Liver (tissue), 9 donors: ENCODE results near the gene MED12L. TPM values are rescaled to one million over a fixed set of nuclear protein-coding genes. Genes with fewer than 3 reads are reported as not detected.

Source experiments
- DNase-seq: peaks from one replicate; pipeline ENCODE4 v3.0.0-alpha.2; 2017; ENCODE audit warnings: low spot score
- H3K27ac ChIP-seq, 2 donors: one replicate each; pipeline ENCODE4 v1.7.0; 2013; ENCODE audit warnings: inconsistent platforms in 2 of 2, low read length in 2 of 2, control low read depth in 1 of 2, low read depth in 1 of 2, mild to moderate bottlenecking in 1 of 2
- H3K27me3 ChIP-seq, 4 donors: one replicate each; pipeline versions ENCODE4 v1.6.1 to v1.7.0; 2013; ENCODE audit warnings: low read length in 3 of 4, inconsistent platforms in 1 of 4, mild to moderate bottlenecking in 1 of 4, moderate library complexity in 1 of 4; ENCODE audit not compliant: control insufficient read depth in 4 of 4, insufficient read depth in 4 of 4
- H3K36me3 ChIP-seq, 4 donors: one replicate each; pipeline versions ENCODE4 v1.6.1 to v1.7.0; 2013; ENCODE audit warnings: low read length in 3 of 4, mild to moderate bottlenecking in 3 of 4, low read depth in 1 of 4, moderate library complexity in 1 of 4; ENCODE audit not compliant: control insufficient read depth in 4 of 4, insufficient read depth in 3 of 4
- H3K4me1 ChIP-seq, 4 donors: one replicate each; pipeline versions ENCODE4 v1.6.1 to v1.7.0; 2013; ENCODE audit warnings: low read length in 3 of 4, mild to moderate bottlenecking in 3 of 4, moderate library complexity in 1 of 4; ENCODE audit not compliant: control insufficient read depth in 4 of 4, insufficient read depth in 4 of 4
- H3K4me3 ChIP-seq, 3 donors: one replicate each; pipeline versions ENCODE4 v1.6.1 to v1.7.0; 2013; ENCODE audit warnings: low read length in 3 of 3, control low read depth in 1 of 3, low read depth in 1 of 3, mild to moderate bottlenecking in 1 of 3
- H3K9ac ChIP-seq, 2 donors: one replicate each; pipeline ENCODE4 v1.7.0; 2013; ENCODE audit warnings: low read length in 2 of 2, mild to moderate bottlenecking in 2 of 2, moderate library complexity in 2 of 2, control low read depth in 1 of 2, low read depth in 1 of 2
- H3K9me3 ChIP-seq, 4 donors: one replicate each; pipeline versions ENCODE4 v1.6.1 to v1.7.0; 2013; ENCODE audit warnings: low read length in 3 of 4; ENCODE audit not compliant: control insufficient read depth in 4 of 4
- EGR1 ChIP-seq, 2 donors: IDR thresholded peaks; 2 replicates each; pipeline ENCODE4 v1.6.1; 2016 to 2018; ENCODE audit warnings: antibody characterized with exemption in 2 of 2, low read depth in 2 of 2
- FOXA1 ChIP-seq: IDR thresholded peaks from 2 replicates; pipeline ENCODE4 v1.6.1; 2016; ENCODE audit warnings: antibody characterized with exemption
- FOXA2 ChIP-seq: IDR thresholded peaks from 2 replicates; pipeline ENCODE4 v1.6.1; 2016; ENCODE audit warnings: antibody characterized with exemption
- GABPA ChIP-seq, 2 donors: IDR thresholded peaks in 1 of 2; conservative IDR thresholded peaks in 1 of 2; 2 replicates each; pipeline ENCODE4 v1.6.1; 2016; ENCODE audit warnings: antibody characterized with exemption in 2 of 2, mild to moderate bottlenecking in 1 of 2, moderate library complexity in 1 of 2
- HNF4A ChIP-seq, 2 donors: conservative IDR thresholded peaks; 2 replicates each; pipeline ENCODE4 v1.6.1; 2016; ENCODE audit warnings: antibody characterized with exemption in 2 of 2, mild to moderate bottlenecking in 2 of 2
- RAD21 ChIP-seq, 2 donors: IDR thresholded peaks; 2 replicates each; pipeline ENCODE4 v1.6.1; 2016; ENCODE audit warnings: antibody characterized with exemption in 2 of 2, mild to moderate bottlenecking in 2 of 2
- SP1 ChIP-seq: IDR thresholded peaks from 2 replicates; pipeline ENCODE4 v1.6.1; 2018; ENCODE audit warnings: antibody characterized with exemption, mild to moderate bottlenecking
- YY1 ChIP-seq: IDR thresholded peaks from 2 replicates; pipeline ENCODE4 v1.6.1; 2016; ENCODE audit warnings: antibody characterized with exemption, mild to moderate bottlenecking
- WGBS: extraction: QIAGEN DNeasy Blood & Tissue Kit; methylation state at CpG from one replicate; pipeline ENCODE4 v1.1.7; 2013; 5-methylcytosine and 5-hydroxymethylcytosine counted together
- polyA plus RNA-seq, 2 donors: library from polyadenylated mRNA; stranded (reverse) in 1 of 2; unstranded in 1 of 2; fragments of 200-250 nt in 1 of 2; fragments of >200 nt in 1 of 2; fragmentation: Nextera tagmentation in 1 of 2; extraction: Ambion mirVana in 1 of 2; gene quantifications; one replicate each; pipeline versions ENCODE4 v1.2.1 to v1.2.3, GENCODE V29; 2013 to 2015
- total RNA-seq, 2 donors: library from RNA; depleted of rRNA; stranded (reverse); fragments of >200 nt; gene quantifications; one replicate each; pipeline ENCODE4 v1.2.3, GENCODE V29; 2014
- TF ChIP-seq, protein P1 (sequence below): IDR thresholded peaks from 2 replicates; pipeline ENCODE4 v1.6.1; 2016; ENCODE audit warnings: antibody characterized with exemption
- TF ChIP-seq, protein P2 (sequence below): IDR thresholded peaks from 2 replicates; pipeline ENCODE4 v1.6.1; 2016; ENCODE audit warnings: antibody characterized with exemption, mild to moderate bottlenecking
- TF ChIP-seq, protein P3 (sequence below): IDR thresholded peaks from 2 replicates; pipeline ENCODE4 v1.6.1; 2016; ENCODE audit warnings: antibody characterized with exemption
- donor health status: healthy.
- donor health status: healthy.
- donor health status: healthy.
- donor health status: healthy.
- donor health status: healthy.

The MED12L gene
- total and polyA plus RNA-seq, 4 donors: 0.02 to 2.1 (median 0.49) TPM

DNA sequence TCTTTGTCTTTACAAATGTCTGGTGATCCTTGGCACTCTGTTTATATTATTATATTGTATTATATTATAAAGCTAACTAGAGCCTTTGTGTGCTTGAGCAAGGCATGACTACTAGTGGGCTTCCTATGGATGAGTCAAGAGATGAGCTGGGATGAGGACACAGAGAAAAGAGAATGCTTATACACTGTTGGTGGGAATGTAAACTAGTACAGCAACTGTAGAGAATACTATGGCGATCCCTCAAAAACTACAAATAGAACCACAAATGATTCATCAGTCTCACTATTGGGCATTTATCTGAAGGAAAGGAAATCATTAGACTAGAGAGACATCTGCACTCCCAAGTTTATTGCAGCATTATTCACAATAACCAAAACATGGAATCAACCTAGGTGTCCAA, 40.8 kb upstream of the MED12L start:
- 95% methylated on average over 1 of the region's 1 CpG for WGBS
- Histone ChIP-seq H3K27ac (no peak overlapping the region), H3K36me3 (no peaks in the 10 kb centered on the region), H3K27me3 (no peaks in the 10 kb centered on the region), H3K4me1 (no peaks in the 10 kb centered on the region), H3K9ac (no peak overlapping the region), H3K9me3 (no peaks in the 10 kb centered on the region), H3K4me3 (no peak overlapping the region)
- no peak for DNase-seq
- TF ChIP-seq, protein P1, sequence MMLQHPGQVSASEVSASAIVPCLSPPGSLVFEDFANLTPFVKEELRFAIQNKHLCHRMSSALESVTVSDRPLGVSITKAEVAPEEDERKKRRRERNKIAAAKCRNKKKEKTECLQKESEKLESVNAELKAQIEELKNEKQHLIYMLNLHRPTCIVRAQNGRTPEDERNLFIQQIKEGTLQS: no peak
- TF ChIP-seq SP1: no peak
- TF ChIP-seq FOXA1: no peak
- TF ChIP-seq, protein P2, sequence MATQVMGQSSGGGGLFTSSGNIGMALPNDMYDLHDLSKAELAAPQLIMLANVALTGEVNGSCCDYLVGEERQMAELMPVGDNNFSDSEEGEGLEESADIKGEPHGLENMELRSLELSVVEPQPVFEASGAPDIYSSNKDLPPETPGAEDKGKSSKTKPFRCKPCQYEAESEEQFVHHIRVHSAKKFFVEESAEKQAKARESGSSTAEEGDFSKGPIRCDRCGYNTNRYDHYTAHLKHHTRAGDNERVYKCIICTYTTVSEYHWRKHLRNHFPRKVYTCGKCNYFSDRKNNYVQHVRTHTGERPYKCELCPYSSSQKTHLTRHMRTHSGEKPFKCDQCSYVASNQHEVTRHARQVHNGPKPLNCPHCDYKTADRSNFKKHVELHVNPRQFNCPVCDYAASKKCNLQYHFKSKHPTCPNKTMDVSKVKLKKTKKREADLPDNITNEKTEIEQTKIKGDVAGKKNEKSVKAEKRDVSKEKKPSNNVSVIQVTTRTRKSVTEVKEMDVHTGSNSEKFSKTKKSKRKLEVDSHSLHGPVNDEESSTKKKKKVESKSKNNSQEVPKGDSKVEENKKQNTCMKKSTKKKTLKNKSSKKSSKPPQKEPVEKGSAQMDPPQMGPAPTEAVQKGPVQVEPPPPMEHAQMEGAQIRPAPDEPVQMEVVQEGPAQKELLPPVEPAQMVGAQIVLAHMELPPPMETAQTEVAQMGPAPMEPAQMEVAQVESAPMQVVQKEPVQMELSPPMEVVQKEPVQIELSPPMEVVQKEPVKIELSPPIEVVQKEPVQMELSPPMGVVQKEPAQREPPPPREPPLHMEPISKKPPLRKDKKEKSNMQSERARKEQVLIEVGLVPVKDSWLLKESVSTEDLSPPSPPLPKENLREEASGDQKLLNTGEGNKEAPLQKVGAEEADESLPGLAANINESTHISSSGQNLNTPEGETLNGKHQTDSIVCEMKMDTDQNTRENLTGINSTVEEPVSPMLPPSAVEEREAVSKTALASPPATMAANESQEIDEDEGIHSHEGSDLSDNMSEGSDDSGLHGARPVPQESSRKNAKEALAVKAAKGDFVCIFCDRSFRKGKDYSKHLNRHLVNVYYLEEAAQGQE: no peak
- no peak for TF ChIP-seq EGR1 (IDR thresholded peaks at IDR 0.05; ENCODE audit: low read depth in 2 of 2)
- no peak for TF ChIP-seq RAD21 (IDR thresholded peaks at IDR 0.05)
- no peak for TF ChIP-seq GABPA (IDR thresholded peaks at IDR 0.05 in 1 of 2, conservative IDR thresholded peaks at IDR 0.05 in 1 of 2)
- TF ChIP-seq YY1: no peak

DNA sequence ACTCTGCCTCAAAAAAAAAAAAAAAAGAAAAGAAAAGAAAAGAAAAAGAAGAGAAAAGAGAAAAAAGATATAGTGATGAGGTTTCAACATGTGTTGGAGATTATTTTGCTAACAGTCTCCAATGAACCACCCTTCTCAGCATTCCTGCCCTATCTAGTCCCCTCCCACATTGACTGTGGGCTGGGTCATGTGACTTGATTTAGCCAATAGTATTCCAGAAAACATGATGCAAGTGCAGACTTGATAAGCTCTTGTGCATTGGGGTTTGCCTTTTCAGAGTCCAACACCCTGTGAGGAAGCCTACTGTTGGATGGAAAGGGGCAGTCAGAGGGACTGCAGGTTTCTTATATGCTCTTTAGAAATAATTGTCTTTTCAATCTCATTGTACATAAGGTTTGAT, 37.8 kb upstream of the MED12L start:
- TF ChIP-seq FOXA2: no peak
- TF ChIP-seq, protein P3, sequence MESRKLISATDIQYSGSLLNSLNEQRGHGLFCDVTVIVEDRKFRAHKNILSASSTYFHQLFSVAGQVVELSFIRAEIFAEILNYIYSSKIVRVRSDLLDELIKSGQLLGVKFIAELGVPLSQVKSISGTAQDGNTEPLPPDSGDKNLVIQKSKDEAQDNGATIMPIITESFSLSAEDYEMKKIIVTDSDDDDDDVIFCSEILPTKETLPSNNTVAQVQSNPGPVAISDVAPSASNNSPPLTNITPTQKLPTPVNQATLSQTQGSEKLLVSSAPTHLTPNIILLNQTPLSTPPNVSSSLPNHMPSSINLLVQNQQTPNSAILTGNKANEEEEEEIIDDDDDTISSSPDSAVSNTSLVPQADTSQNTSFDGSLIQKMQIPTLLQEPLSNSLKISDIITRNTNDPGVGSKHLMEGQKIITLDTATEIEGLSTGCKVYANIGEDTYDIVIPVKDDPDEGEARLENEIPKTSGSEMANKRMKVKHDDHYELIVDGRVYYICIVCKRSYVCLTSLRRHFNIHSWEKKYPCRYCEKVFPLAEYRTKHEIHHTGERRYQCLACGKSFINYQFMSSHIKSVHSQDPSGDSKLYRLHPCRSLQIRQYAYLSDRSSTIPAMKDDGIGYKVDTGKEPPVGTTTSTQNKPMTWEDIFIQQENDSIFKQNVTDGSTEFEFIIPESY: no peak
- no peak for TF ChIP-seq GABPA (IDR thresholded peaks at IDR 0.05 in 1 of 2, conservative IDR thresholded peaks at IDR 0.05 in 1 of 2)
- Histone ChIP-seq H3K36me3 (no peaks in the 10 kb centered on the region), H3K9ac (no peak overlapping the region), H3K9me3 (no peaks in the 10 kb centered on the region), H3K4me1 (peaks cover 3 to 11% (median 6%) of the 10 kb centered on the region in 4 donors), H3K27ac (no peak overlapping the region), H3K27me3 (no peaks in the 10 kb centered on the region), H3K4me3 (no peak overlapping the region)
- no peak for DNase-seq

DNA sequence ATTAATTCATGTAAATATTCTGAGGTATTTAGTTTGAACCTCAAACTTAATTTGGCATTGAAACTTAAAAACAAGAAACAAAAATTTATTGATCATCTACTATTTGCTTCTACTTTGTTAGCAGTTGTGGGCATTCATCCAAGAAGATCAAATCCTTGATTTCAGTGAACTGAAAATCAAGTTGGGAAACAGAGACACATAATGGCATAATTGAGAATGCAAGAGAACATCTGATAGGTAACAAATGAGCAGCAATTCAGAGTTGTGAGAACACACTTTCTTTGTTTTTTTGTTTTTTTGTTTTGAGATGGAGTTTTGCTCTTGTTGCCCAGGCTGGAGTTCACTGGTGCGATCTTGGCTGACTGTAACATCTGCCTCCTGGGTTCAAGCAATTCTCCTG, 33.9 kb upstream of the MED12L start:
- H3K9ac ChIP-seq: no peak overlapping the region
- no peak overlapping the region for H3K27ac ChIP-seq
- H3K4me1 ChIP-seq: peaks cover 3 to 14% (median 7%) of the 10 kb centered on the region in 4 donors
- H3K36me3 ChIP-seq: no peaks in the 10 kb centered on the region
- WGBS: 66% methylated on average over 1 of the region's 1 CpG
- no peaks in the 10 kb centered on the region for H3K9me3 ChIP-seq
- H3K4me3 ChIP-seq: no peak overlapping the region
- H3K27me3 ChIP-seq: no peaks in the 10 kb centered on the region
- no peak for TF ChIP-seq FOXA1
- peak in 1 of 2 donors; percentile 31 for TF ChIP-seq HNF4A (conservative IDR thresholded peaks at IDR 0.05)
- peak in 1 of 2 donors; percentile 49 for TF ChIP-seq RAD21 (IDR thresholded peaks at IDR 0.05)
- no peak for DNase-seq
